HCEC 1CT (cell line): Measurements from ENCODE around the gene PAXX.
A peak's percentile ranks its signal among the peaks of the same experiment; 100 is the strongest.

Experiments
- DNase-seq: peaks from one replicate; pipeline ENCODE4 v3.0.0-alpha.2; 2017

The PAXX gene

DNA sequence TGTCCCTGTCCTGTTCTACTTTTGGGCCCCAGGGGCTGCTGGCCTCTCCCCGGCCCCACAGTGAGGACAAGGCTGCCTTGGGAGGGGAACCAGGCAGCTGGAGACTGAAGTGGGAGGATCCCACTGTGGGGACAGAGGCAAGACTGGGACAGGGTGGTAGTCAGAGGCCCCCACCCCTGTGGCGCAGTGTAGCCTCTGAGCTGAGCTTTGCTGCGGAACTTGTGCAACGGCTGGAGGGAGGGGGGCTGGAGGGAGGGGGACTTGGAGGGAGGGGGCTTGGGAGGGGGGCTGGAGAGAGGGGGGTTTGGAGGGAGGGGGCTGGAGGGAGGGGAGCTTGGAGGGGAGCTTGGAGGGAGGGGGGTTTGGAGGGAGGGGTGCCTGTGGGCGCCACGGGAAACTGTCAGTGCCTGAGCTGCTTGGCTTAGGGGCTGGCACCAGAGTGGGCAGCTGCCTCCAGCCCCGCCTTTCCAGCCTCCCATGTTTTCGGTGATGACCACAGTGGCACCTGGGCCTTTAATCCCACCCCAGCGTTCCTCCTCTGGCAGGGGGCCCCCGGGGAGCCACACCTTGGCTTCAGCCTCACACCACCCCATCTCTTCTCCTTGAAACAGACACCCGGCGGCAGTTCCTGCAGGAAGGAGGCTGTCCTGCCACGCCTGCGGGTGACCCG, 42.0 kb downstream of the PAXX start:
- no peak for DNase-seq

DNA sequence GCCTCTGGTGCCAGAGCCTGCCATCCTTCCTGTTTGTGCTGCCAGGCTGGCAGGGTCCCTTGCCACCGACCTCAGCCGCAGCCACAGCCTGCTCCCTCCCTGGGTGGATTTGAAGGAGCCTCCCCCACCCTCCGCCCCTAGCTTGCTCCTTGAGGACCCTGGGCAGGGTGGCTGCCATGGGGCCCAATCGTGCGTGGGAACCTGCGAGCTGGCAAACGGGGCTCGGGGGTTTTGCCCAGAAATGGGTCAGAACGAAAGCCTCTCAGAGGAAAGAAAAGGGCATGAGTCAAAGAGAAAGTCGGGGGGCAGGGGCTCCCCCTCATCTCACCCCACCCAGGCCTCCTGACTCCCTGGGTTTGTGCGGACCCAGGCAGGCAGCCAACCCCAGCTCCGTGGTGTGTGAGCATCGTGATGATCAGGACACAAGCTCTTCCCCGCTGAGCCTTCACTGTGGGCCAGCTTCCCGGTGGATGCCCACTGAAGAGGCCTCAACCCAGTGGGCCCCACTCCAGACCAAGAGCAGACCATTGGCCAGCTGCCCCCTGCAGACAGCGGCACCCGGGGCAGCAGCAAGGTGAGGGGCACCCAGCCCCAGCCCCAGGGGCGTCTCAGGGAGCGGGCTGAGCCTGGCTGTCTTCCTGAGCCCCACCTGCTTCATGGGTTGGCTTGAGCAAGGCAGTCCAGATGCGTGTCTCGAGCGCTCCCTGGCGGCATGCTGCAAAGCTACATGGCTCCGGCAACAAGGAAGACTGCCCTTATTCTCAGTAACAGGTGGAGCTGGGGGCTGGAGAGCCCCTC, 42.7 kb downstream of the PAXX start:
- peak; percentile 70 for DNase-seq

- DNase-seq = no peak
Measured at GRCh38 chr9:137035507-137035834, 43.2 kb downstream of the PAXX start.

GRCh38 chr9:137035937-137036336, 43.7 kb downstream of the PAXX start:
- DNase-seq = no peak

GRCh38 chr9:137037035-137037434, 44.8 kb downstream of the PAXX start:
- DNase-seq = no peak

DNA sequence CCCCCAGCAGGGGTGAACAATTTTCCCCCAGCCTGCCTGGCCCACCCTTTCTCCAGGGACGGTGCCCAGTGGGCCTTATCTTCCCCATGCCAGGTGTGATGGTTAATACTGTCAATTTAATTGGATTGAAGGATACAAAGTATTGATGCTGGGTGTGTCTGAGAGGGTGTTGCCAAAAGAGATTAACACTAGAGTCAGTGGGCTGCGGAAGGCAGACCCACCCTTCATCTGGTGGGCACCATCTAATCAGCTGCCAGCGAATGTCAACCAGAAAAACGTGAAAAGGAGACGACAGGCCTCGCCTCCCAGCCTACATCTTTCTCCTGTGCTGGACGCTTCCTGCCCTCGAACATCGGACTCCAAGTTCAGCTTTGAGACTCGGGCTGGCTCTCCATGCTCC, 45.3 kb downstream of the PAXX start:
- DNase-seq = no peak

DNA sequence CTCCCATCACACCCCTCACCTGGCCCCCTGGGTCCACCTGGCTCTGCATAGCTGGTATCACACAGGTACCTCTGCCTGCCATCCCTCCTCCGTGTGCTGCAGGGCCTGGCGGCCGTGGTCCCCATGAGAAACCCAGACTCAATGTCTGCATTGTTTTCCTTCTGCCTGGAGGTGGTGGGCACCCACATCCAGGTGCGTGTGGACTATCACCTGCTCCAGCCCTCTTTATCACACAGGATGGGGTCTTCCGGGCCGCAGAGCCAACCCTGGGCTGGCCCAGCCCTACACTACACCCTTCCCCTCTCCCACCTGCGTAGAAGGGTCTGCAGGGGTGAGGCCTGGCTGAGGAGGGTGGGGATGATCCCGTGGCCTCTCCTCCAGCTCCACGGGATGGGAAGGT, 46.7 kb downstream of the PAXX start:
- DNase-seq = no peak

DNA sequence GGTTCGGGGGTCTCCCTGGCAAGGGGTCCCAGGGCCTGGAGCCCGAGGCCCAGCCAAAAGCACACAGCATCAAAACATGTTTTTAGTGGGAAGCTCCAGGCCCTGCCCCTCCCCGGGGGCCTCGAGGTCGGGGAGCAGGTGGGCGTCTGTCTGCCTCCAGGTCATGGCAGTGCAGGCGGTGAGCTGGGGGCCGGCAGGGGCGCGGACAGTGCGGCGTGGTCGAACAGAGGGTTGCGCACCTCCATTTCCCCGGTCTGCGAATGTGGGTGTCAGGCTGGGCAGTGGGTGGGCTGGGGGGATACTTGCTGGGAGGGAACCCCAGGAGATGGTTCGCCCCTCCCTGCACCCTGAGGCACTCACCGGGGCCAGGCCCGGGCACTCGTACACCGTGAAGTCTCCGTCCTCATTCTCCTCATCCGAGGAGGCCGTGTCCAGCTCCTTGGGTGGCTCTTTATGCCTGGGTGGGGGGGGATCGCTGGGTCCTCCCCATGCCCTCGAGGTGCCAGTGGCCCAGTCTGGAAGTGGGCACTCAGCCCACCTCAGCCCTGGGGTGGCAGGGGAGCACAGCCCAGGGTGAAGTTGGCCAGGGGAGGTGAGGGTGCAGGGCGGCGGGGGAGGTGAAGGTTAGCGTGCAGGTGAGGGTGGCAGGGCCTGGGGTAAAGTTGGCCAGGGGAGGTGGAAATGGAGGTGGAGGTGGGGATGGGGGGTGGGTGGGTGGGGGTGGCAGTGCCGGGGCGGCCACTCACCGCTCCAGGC, 47.6 kb downstream of the PAXX start:
- DNase-seq = no peak

DNA sequence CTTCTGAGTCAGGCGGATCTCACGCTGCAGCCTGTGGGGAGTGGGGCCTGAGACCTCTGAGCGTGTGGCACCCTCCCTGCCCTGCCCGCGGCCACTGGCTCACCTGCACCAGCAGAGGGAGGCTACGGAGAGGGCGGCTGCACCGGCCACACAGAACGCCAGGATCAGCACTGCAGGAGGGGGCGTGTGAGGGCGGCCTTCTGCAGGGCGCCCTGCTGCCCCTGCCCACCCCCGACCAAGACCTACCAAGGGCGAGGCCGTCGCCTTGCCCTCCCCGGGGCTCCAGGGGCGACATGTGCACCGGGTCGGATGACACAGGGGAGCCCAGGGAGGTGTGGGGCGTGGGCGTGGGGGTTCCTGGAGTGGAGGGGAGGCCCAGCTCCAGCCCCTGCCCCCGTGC, 48.3 kb downstream of the PAXX start:
- no peak for DNase-seq

GRCh38 chr9:137041124-137041523, 48.9 kb downstream of the PAXX start:
- no peak for DNase-seq

DNA sequence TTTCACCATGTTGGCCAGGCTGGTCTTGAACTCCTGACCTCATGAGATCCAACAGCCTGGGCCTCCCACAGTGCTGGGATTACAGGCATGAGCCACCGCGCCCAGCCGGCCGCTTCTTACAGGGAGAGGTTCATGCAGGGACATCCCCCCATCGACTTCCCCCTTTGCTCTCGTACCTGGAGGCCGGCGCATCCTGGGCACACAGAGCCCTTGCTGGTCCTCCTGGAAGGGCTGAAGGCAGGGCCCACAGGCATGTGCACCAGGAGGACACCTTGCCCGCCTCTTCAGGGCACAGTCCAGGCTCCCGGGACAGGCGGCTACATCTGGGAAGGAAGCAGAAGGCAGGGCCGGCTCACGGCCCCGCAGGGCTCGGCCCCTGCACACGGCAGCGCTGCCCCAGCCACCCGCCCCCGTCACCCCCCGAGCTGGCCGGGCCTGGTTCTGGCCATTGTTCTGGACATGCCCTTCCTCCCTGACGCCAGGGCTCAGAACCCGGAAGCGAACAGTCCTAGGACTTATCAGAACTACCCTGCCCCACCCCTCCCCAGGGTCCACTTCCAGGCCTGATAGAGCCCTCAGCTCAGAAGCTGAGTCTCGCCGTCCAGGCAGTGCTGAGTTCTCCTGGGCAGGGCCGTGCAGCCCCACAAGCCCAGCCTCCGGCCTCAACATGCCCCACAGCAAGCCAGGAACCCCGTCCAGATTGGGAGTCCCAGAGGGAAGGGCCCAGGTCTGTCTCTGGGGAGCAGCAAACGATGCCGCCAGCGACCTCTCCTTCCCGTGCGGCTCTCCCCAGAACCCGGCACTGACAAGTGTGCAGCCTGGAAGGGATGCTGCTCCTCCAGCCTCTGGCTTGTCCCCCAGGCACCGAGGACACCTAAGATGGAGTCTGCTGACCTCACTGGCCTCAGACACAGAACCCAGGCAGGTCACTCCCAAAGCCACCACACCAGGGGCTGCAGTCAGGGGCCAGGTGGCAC, 50.8 kb downstream of the PAXX start:
- DNase-seq = no peak
